Esophagus squamous epithelium (tissue), 5 donors: ENCODE results near the gene PPP2R5C. TPM values are rescaled to one million over a fixed set of nuclear protein-coding genes. Genes with fewer than 3 reads are reported as not detected.

Experiments
- DNase-seq: peaks from one replicate; lab custom pipeline; 2025; lab: John Stamatoyannopoulos, UW
- H3K27ac ChIP-seq, 4 donors: fragments of 200-600 bp; sonication (generic); one replicate each; pipeline ENCODE4 v1.5.1; 2016 to 2019; ENCODE audit warnings: mild to moderate bottlenecking in 1 of 4
- H3K27me3 ChIP-seq, 4 donors: fragments of 200-600 bp; sonication (generic); 1 replicate in 3 of 4; 2 replicates in 1 of 4; pipeline versions ENCODE4 v1.5.1 to v1.6.0; 2017 to 2021; ENCODE audit warnings: antibody characterized with exemption in 1 of 4
- H3K36me3 ChIP-seq, 3 donors: fragments of 200-600 bp; sonication (generic); one replicate each; pipeline ENCODE4 v1.5.1; 2016 to 2019
- H3K4me1 ChIP-seq, 3 donors: fragments of 200-600 bp; sonication (generic); one replicate each; pipeline ENCODE4 v1.5.1; 2017 to 2019
- H3K4me3 ChIP-seq, 4 donors: fragments of 200-600 bp; sonication (generic); 1 replicate in 3 of 4; 2 replicates in 1 of 4; pipeline ENCODE4 v1.5.1; 2016 to 2019; ENCODE audit warnings: mild to moderate bottlenecking in 2 of 4, moderate library complexity in 1 of 4
- H3K9me3 ChIP-seq, 3 donors: fragments of 200-600 bp; sonication (generic); one replicate each; pipeline ENCODE4 v1.5.1; 2016 to 2019
- CTCF ChIP-seq, 6 experiments: fragments of 450-650 bp in 4 of 6; fragments of 200-600 bp in 2 of 6; sonication (generic) in 2 of 6; IDR thresholded peaks; one replicate each; pipeline ENCODE4 v1.5.1; 2016 to 2019; ENCODE audit warnings: antibody characterized with exemption in 6 of 6, mild to moderate bottlenecking in 4 of 6, moderate library complexity in 4 of 6
- POLR2A ChIP-seq, 4 donors: fragments of 450-650 bp; IDR thresholded peaks; one replicate each; pipeline ENCODE4 v1.6.1; 2017; ENCODE audit warnings: antibody characterized with exemption in 4 of 4, mild to moderate bottlenecking in 4 of 4, moderate library complexity in 3 of 4
- WGBS, 2 donors: methylation state at CpG; one replicate each; pipeline ENCODE4 v1.1.5; 2018; 5-methylcytosine and 5-hydroxymethylcytosine counted together
- intact Hi-C: fragments of 100-400 bp; cut with DNase I; formaldehyde crosslinking; loops from one replicate; pipeline ENCODE4 v1.15.0; 2022
- total RNA-seq, 4 donors: library from RNA; depleted of rRNA; stranded (reverse); fragments of >200 nt; gene quantifications; one replicate each; pipeline ENCODE4 v1.1.0, GENCODE V29; 2016
- donor health status: DM: yes; HTN: yes; CAD: no.

PPP2R5C gene
- total RNA-seq, 4 donors from 2014 or later = 66.3 to 92.3 (median 83.4) TPM

GRCh38 chr14:101891471-101891870 lies 130.0 kb downstream of the PPP2R5C start:
- Histone ChIP-seq H3K4me1 (no peaks in the 10 kb centered on the region), H3K27me3 (no peaks in the 10 kb centered on the region), H3K27ac (no peak overlapping the region), H3K4me3 (no peak overlapping the region), H3K9me3 (no peaks in the 10 kb centered on the region), H3K36me3 (peaks cover 12 to 100% (median 17%) of the 10 kb centered on the region in 3 donors)
- no peak for DNase-seq
- 94% methylated on average over 6 to 15 of the region's 20 CpGs for WGBS, 2 donors
- intact Hi-C loops = no loop called here
- no peak for TF ChIP-seq CTCF (IDR thresholded peaks at IDR 0.05)
- TF ChIP-seq POLR2A (IDR thresholded peaks at IDR 0.05) = no peak

- DNase-seq = no peak
- intact Hi-C loops = no loop called here
- Histone ChIP-seq H3K36me3 (peaks cover 19 to 100% (median 21%) of the 10 kb centered on the region in 3 donors), H3K9me3 (no peaks in the 10 kb centered on the region), H3K4me1 (no peaks in the 10 kb centered on the region), H3K27ac (no peak overlapping the region), H3K4me3 (no peak overlapping the region), H3K27me3 (no peaks in the 10 kb centered on the region)
- WGBS, 2 donors = 58 to 70% methylated on average over 3 of the region's 3 CpGs
- TF ChIP-seq POLR2A (IDR thresholded peaks at IDR 0.05) = no peak
- TF ChIP-seq CTCF (IDR thresholded peaks at IDR 0.05) = no peak
Measured at GRCh38 chr14:101893759-101894158, 132.2 kb downstream of the PPP2R5C start.

GRCh38 chr14:101894365-101895081 lies 133.0 kb downstream of the PPP2R5C start:
- 84 to 92% methylated on average over 12 of the region's 12 CpGs for WGBS, 2 donors
- intact Hi-C loops = no loop called here
- H3K36me3 ChIP-seq = peaks cover 23 to 100% (median 26%) of the 10 kb centered on the region in 3 donors

GRCh38 chr14:101895256-101895655 lies 133.7 kb downstream of the PPP2R5C start:
- TF ChIP-seq POLR2A (IDR thresholded peaks at IDR 0.05) = no peak
- TF ChIP-seq CTCF (IDR thresholded peaks at IDR 0.05) = no peak
- intact Hi-C loops = no loop called here
- Histone ChIP-seq H3K4me3 (no peak overlapping the region), H3K4me1 (no peaks in the 10 kb centered on the region), H3K9me3 (no peaks in the 10 kb centered on the region), H3K27ac (no peak overlapping the region), H3K27me3 (no peaks in the 10 kb centered on the region), H3K36me3 (peaks cover 23 to 100% (median 33%) of the 10 kb centered on the region in 3 donors)
- 82 to 85% methylated on average over 9 of the region's 9 CpGs for WGBS, 2 donors
- DNase-seq = no peak

More at GRCh38 chr14:101894365-101895081, 133.0 kb downstream of the PPP2R5C start:
- no peak for DNase-seq
- no peaks in the 10 kb centered on the region for H3K9me3 ChIP-seq
- no peak for TF ChIP-seq POLR2A (IDR thresholded peaks at IDR 0.05)
- no peak for TF ChIP-seq CTCF (IDR thresholded peaks at IDR 0.05)
- no peaks in the 10 kb centered on the region for H3K27me3 ChIP-seq
- no peak overlapping the region for H3K27ac ChIP-seq
- no peak overlapping the region for H3K4me3 ChIP-seq
- no peaks in the 10 kb centered on the region for H3K4me1 ChIP-seq

- WGBS, 2 donors = 78 to 91% methylated on average over 6 to 9 of the region's 9 CpGs
- intact Hi-C loops = no loop called here
- H3K27me3 ChIP-seq = no peaks in the 10 kb centered on the region
- H3K4me1 ChIP-seq = no peaks in the 10 kb centered on the region
- TF ChIP-seq CTCF (IDR thresholded peaks at IDR 0.05) (no peak), POLR2A (IDR thresholded peaks at IDR 0.05) (no peak)
- no peak for DNase-seq
- H3K4me3 ChIP-seq = no peak overlapping the region
- H3K9me3 ChIP-seq = no peaks in the 10 kb centered on the region
- no peak overlapping the region for H3K27ac ChIP-seq
- peaks cover 36 to 100% (median 45%) of the 10 kb centered on the region in 3 donors for H3K36me3 ChIP-seq
Measured at GRCh38 chr14:101897326-101897725, 135.8 kb downstream of the PPP2R5C start.
